GM18951 (cell line): ENCODE measurements around the gene SMIM32.

Experiments
- POLR2A ChIP-seq: IDR thresholded peaks from 4 replicates; pipeline ENCODE4 v1.6.1; 2011; ENCODE audit warnings: mild to moderate bottlenecking; ENCODE audit not compliant: insufficient read length, insufficient read depth; ENCODE audit errors: extremely low read depth
- in situ Hi-C: fragments of 300-500 bp; cut with MboI; formaldehyde crosslinking; loops from one replicate; pipeline ENCODE4 v1.12.0; 2022; ENCODE audit warnings: low sequenced_read_pairs, mixed read lengths, inconsistent platforms; ENCODE audit not compliant: unreplicated experiment

Gene SMIM32

DNA sequence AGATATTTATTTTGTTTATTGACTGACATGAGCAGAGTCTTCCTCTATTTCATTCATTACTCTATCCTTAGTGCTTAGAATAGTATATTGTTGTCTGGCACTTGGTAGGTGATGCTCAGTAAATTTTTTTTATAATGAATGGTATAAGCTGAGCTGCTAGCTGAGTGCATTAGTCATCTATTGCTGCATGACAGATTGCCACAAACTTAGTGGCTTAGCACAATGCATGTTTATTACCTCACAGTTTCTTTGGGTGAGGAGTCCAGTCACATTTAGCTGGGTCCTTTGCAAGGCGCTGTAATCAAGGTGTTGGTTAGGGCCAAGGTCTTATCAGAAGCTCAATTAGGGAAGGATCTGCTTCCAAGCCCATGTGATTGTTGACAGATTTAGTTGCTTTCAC, 37.2 kb downstream of the SMIM32 start:
- in situ Hi-C loops = no loop called here

GRCh38 chr5:136155078-136155477, 37.9 kb downstream of the SMIM32 start:
- in situ Hi-C loops = no loop called here
- no peak for TF ChIP-seq POLR2A

More for the DNA sequence above, 37.2 kb downstream of the SMIM32 start:
- no peak for TF ChIP-seq POLR2A

- in situ Hi-C loops = no loop called here
- TF ChIP-seq POLR2A = no peak
Observed at GRCh38 chr5:136153581-136154236, 39.3 kb downstream of the SMIM32 start.

GRCh38 chr5:136149891-136150290, 43.1 kb downstream of the SMIM32 start:
- in situ Hi-C loops = no loop called here
- no peak for TF ChIP-seq POLR2A

DNA sequence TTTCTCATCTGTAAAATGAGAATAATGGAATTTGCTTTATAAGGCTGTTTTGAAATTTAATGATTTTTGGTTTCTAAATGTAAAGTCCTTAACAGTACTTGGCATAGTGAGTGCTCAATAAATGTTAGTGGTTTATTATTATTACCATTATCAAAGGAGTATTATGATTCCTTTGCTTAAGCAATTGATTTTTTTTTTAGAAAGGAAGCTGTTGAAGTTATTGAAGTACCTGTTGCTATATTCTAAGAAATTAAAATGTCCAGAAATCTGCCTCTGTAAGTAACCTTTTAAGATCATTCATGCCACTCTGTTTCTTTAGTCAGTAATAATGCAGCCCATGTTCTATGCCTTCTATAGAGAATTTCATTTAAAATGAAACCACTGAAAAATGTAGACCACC, 45.3 kb downstream of the SMIM32 start:
- TF ChIP-seq POLR2A = no peak
- in situ Hi-C loops = no loop called here

DNA sequence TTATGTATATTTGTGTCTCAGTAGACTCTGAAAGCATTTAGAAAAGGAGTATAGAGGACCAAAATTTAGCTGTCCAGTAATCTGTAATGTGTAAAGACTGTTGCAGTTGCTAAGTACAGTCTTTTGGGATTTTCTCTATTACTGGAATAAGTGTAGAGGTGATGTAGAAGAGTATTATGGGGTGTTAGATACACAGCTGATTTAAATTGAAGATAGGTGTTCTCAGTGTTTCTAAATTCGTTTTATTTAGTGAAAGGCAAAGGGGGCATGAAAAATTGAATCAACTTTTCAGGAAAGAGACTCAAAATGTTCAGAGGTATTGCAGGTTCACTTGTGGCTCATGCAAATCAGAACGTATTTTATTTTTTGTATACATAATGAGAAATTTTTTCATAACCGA, 46.8 kb downstream of the SMIM32 start:
- in situ Hi-C loops = no loop called here
- no peak for TF ChIP-seq POLR2A

DNA sequence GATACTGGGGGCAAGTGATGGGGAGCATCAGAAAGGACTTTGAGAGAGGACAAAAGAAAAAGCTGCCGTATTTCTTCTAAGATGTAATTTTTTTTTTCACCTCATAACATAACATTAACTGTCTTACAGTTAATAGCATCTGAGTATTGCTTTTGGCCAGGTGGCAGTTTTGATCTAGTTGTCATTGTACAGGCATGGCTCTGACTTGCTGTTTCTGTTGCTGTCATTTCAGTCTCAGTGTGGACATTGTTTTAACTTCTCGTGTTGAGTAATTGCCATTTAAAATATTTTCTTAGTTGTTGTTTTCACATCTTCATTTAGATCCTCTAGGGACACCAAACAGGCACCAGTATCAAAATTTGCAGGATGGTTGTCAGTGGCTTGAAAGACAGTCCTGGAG, 47.9 kb downstream of the SMIM32 start:
- in situ Hi-C loops = no loop called here
- TF ChIP-seq POLR2A = no peak

DNA sequence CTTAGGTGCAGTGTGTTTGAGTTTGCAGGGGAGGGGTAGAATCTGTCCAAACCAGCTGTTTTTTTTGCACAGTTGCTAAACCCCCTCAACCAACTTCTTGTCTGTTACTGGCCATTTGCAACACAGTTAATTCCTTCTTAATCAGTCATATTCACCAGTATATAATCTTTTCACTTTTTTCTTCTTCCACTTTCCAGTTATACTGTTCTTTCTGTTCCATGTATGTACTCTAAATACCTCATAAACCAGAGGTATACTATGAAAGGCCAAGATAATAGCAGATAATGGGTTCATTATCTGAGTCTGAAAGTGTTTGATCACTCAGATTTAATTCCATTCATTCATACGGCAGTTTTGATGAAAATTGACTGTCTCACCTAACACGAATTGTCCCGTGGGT, 49.2 kb downstream of the SMIM32 start:
- in situ Hi-C loops = no loop called here
- no peak for TF ChIP-seq POLR2A

DNA sequence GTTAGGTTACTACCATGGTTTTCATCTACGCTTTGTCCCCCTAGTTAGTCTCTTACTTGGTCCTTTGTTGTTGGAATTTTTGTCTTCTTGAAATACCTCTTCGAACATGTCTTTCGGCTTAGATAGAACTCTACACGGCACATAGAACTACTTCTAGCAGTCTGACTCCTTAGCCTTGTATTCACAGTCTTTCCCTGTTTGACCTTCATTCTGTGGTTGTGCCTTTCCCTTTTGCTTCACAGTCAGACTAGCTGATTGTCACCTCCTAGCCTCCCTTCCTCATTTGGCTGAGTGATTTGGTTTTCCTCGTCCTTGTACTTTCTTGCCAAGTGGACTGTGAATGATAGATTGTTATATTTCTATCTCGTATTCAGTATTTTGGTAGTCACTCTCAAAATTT, 49.6 kb downstream of the SMIM32 start:
- no peak for TF ChIP-seq POLR2A
- in situ Hi-C loops = no loop called here

DNA sequence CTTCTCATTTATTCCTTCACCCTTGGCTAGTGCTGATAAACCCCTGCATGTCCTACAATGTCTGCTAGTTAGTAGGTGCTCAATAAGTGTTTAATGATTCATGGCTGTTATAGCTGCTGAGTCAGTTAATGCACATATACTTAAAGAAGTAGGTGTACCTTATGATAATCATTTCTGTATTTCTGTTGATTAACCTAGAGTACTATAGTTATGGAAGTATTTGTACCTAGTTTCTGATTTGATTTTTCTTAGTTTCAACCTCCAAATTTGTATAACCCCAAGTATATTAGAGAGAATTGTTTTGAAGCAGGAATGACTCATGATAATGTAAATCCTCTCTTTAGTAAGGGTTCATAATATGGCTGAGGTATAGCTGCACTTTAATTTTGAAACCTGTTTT, 51.4 kb downstream of the SMIM32 start:
- in situ Hi-C loops = no loop called here
- TF ChIP-seq POLR2A = no peak
